GM19035 (cell line): ENCODE results near the gene BTNL9.
"Not testable (repeated sequence)": the region's sequence is repeated elsewhere in the genome, so short reads cannot be mapped to it uniquely, and the experiment has no call there.

ENCODE experiments used
- ATAC-seq: cut with Tn5 transposase; IDR thresholded peaks from one replicate; pipeline ENCODE4 v1.9.1; 2021; ENCODE audit not compliant: unreplicated experiment

Gene BTNL9

GRCh38 chr5:181098762-181099601 is 58.9 kb downstream of the BTNL9 start:
- no peak for ATAC-seq

- ATAC-seq = no peak
Observed at GRCh38 chr5:181099602-181100086, 59.6 kb downstream of the BTNL9 start.

- ATAC-seq = no peak
Observed at GRCh38 chr5:181100121-181100875, 60.2 kb downstream of the BTNL9 start.

GRCh38 chr5:181101030-181101641 is 61.1 kb downstream of the BTNL9 start:
- ATAC-seq = not testable (repeated sequence)

GRCh38 chr5:181101930-181102674 is 62.0 kb downstream of the BTNL9 start:
- not testable (repeated sequence) for ATAC-seq

GRCh38 chr5:181104259-181104568 is 64.1 kb downstream of the BTNL9 start:
- ATAC-seq = not testable (repeated sequence)

GRCh38 chr5:181104606-181105390 is 64.7 kb downstream of the BTNL9 start:
- not testable (repeated sequence) for ATAC-seq

GRCh38 chr5:181105391-181106025 is 65.4 kb downstream of the BTNL9 start:
- ATAC-seq = no peak

GRCh38 chr5:181107699-181108098 is 67.6 kb downstream of the BTNL9 start:
- no peak for ATAC-seq

- ATAC-seq = no peak
Observed at GRCh38 chr5:181108578-181109165, 68.6 kb downstream of the BTNL9 start.

GRCh38 chr5:181109489-181110013 is 69.5 kb downstream of the BTNL9 start:
- no peak for ATAC-seq

GRCh38 chr5:181111010-181111409 is 70.9 kb downstream of the BTNL9 start:
- no peak for ATAC-seq
